Measurements from ENCODE around the gene RHOJ. TPM values are rescaled to one million over a fixed set of nuclear protein-coding genes. Genes with fewer than 3 reads are reported as not detected.

Gene RHOJ
- total RNA-seq, 2 donors from 2014 or later = 2.5 to 6.6 TPM

DNA sequence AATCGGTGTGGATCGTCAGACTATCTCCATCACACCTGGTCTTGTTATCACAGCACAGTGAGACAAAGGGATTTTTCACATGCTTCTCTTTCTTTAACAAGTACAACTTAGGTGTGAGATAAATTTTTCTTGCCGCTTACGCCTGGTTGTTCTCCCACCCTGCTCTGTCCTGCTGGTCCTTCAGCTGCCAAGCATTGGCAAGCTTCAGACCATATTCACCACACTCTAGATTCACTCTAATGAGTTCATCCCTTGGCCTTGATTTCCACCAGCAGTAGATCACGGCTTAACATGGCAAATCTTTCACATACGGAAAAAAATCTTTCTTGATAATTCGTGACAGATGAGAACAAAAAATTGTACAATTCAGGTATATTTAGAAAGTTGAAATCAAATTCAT, 33.5 kb downstream of the RHOJ start:
- TF ChIP-seq POLR2A (IDR thresholded peaks at IDR 0.05) = no peak
- TF ChIP-seq POLR2AphosphoS5 (IDR thresholded peaks at IDR 0.05) = no peak
- TF ChIP-seq, protein P1, sequence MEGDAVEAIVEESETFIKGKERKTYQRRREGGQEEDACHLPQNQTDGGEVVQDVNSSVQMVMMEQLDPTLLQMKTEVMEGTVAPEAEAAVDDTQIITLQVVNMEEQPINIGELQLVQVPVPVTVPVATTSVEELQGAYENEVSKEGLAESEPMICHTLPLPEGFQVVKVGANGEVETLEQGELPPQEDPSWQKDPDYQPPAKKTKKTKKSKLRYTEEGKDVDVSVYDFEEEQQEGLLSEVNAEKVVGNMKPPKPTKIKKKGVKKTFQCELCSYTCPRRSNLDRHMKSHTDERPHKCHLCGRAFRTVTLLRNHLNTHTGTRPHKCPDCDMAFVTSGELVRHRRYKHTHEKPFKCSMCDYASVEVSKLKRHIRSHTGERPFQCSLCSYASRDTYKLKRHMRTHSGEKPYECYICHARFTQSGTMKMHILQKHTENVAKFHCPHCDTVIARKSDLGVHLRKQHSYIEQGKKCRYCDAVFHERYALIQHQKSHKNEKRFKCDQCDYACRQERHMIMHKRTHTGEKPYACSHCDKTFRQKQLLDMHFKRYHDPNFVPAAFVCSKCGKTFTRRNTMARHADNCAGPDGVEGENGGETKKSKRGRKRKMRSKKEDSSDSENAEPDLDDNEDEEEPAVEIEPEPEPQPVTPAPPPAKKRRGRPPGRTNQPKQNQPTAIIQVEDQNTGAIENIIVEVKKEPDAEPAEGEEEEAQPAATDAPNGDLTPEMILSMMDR (IDR thresholded peaks at IDR 0.05) = no peak
- no peak overlapping the region for H3K4me3 ChIP-seq
- no peak overlapping the region for H3K27ac ChIP-seq
- intact Hi-C loops (cut with DNase I) = no loop called here
- no peaks in the 10 kb centered on the region for H3K9me3 ChIP-seq
- no peaks in the 10 kb centered on the region for H3K27me3 ChIP-seq (replicated peaks; ENCODE audit: insufficient read depth)
- no peaks in the 10 kb centered on the region for H3K4me1 ChIP-seq (replicated peaks)
- WGBS = 98% methylated on average over 7 of the region's 7 CpGs
- no peaks in the 10 kb centered on the region for H3K36me3 ChIP-seq
- no peak for DNase-seq (ENCODE audit: low spot score)

DNA sequence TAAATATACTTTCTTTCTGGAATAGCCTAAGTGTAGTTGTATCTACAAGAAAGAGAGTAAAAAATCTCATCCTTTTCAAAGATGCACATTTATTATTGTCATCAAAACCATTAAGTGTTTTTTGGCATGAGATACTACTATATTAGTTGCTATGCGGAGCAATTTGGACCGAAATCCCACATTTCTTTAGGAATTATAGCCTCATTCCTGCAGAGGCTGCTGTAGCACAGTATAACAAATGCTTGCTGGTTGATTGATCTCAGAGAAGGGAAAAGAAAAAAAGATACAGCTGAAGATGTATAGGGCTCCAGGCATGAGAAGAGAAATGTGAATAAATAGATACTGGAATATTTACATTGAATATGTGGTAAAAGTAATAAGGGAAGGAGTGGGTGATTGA, 36.0 kb downstream of the RHOJ start:
- WGBS = 84% methylated on average over 2 of the region's 2 CpGs
- H3K4me3 ChIP-seq = no peak overlapping the region
- TF ChIP-seq, protein P1 (IDR thresholded peaks at IDR 0.05) = no peak
- no peak for TF ChIP-seq POLR2A (IDR thresholded peaks at IDR 0.05)
- TF ChIP-seq POLR2AphosphoS5 (IDR thresholded peaks at IDR 0.05) = no peak
- H3K27me3 ChIP-seq (replicated peaks; ENCODE audit: insufficient read depth) = no peaks in the 10 kb centered on the region
- intact Hi-C loops (cut with DNase I) = no loop called here
- H3K4me1 ChIP-seq (replicated peaks) = no peaks in the 10 kb centered on the region
- no peaks in the 10 kb centered on the region for H3K36me3 ChIP-seq
- H3K27ac ChIP-seq = no peak overlapping the region
- H3K9me3 ChIP-seq = no peaks in the 10 kb centered on the region
- no peak for DNase-seq (ENCODE audit: low spot score)

DNA sequence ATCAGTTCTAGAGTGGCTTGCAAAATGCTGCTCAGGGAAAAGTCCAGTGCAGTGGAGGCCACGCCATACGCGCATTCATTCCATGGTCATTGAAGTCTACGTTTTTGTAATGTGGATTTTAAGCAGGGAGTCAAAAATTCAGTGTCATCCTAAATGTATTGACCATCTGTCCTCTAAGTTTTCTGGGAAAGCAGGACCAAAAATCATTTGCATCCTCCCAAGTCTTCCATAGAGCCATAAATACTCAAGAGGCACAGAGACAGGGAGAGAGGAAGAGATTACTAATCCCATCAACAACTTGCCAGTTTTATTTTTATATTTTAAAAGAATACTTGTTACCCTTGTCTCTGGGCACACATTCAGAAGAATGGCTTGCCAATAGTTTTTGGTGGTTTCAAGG, 36.9 kb downstream of the RHOJ start:
- Histone ChIP-seq H3K27ac (no peak overlapping the region), H3K4me1 (replicated peaks) (no peaks in the 10 kb centered on the region), H3K4me3 (no peak overlapping the region), H3K9me3 (no peaks in the 10 kb centered on the region), H3K36me3 (no peaks in the 10 kb centered on the region), H3K27me3 (replicated peaks; ENCODE audit: insufficient read depth) (no peaks in the 10 kb centered on the region)
- intact Hi-C loops (cut with DNase I) = no loop called here
- no peak for TF ChIP-seq POLR2AphosphoS5 (IDR thresholded peaks at IDR 0.05)
- no peak for TF ChIP-seq POLR2A (IDR thresholded peaks at IDR 0.05)
- TF ChIP-seq, protein P1 (IDR thresholded peaks at IDR 0.05) = no peak
- 91% methylated on average over 4 of the region's 4 CpGs for WGBS
- no peak for DNase-seq (ENCODE audit: low spot score)

DNA sequence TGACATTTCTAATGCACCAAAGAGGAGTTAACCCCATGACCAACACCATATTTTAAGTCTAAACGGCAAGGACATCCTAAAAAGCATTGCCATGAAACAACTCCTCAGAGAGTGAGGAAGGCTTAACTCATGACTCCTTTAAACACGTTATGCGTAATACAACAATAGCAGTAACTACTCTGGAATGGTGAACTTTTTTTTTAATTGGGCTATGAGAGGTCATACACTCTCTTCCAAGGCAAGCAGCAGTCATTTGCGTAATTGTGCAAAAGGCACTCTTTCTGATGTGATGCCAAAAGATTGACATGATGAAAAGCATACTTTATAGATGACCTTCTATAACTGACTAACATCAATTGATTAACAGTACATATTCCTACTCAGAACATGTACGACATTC, 39.4 kb downstream of the RHOJ start:
- WGBS = 85% methylated on average over 5 of the region's 5 CpGs
- H3K27me3 ChIP-seq (replicated peaks; ENCODE audit: insufficient read depth) = no peaks in the 10 kb centered on the region
- no peak for DNase-seq (ENCODE audit: low spot score)

DNA sequence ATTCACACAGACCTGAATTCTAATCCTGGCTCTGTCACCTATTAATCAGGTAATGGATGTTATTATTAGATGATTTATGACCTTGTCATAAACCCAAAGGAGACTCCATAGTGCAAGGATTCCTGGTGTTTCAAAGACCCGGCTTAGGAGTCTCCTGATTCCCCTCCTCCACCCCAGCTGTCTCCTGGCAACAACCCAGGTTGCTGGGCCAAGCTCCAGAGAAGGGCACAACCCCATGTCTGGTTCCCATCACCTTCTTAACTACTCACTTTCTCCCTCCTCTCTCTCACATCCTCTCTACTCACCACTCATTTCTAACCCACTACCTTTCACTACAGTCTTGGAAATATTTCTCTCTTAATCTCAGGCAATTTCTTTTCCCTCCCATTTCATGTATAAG, 41.6 kb downstream of the RHOJ start:
- TF ChIP-seq POLR2AphosphoS5 (IDR thresholded peaks at IDR 0.05) = no peak
- no peak for TF ChIP-seq POLR2A (IDR thresholded peaks at IDR 0.05)
- TF ChIP-seq, protein P1 (IDR thresholded peaks at IDR 0.05) = no peak
- no peaks in the 10 kb centered on the region for H3K36me3 ChIP-seq
- H3K4me3 ChIP-seq = no peak overlapping the region
- no peaks in the 10 kb centered on the region for H3K9me3 ChIP-seq
- 32% methylated on average over 1 of the region's 1 CpG for WGBS
- no peak for DNase-seq (ENCODE audit: low spot score)
- H3K27ac ChIP-seq = no peak overlapping the region
- intact Hi-C loops (cut with DNase I) = no loop called here
- H3K27me3 ChIP-seq (replicated peaks; ENCODE audit: insufficient read depth) = no peaks in the 10 kb centered on the region
- no peaks in the 10 kb centered on the region for H3K4me1 ChIP-seq (replicated peaks)

More for the DNA sequence above, 39.4 kb downstream of the RHOJ start:
- TF ChIP-seq POLR2AphosphoS5 (IDR thresholded peaks at IDR 0.05) = no peak
- TF ChIP-seq POLR2A (IDR thresholded peaks at IDR 0.05) = no peak
- TF ChIP-seq, protein P1 (IDR thresholded peaks at IDR 0.05) = no peak
- Histone ChIP-seq H3K27ac (no peak overlapping the region), H3K36me3 (no peaks in the 10 kb centered on the region), H3K4me1 (replicated peaks) (no peaks in the 10 kb centered on the region), H3K9me3 (no peaks in the 10 kb centered on the region), H3K4me3 (no peak overlapping the region)
- intact Hi-C loops (cut with DNase I) = no loop called here
